Measurements from ENCODE around the gene CMIP. TPM values are rescaled to one million over a fixed set of nuclear protein-coding genes. Genes with fewer than 3 reads are reported as not detected.

Gene CMIP
- total and polyA plus RNA-seq, 10 of the 15 experiments (the other 5 are each of a cell fraction or from before 2014, with no cell fraction given): 1.2 to 43.2 (median 4.4) TPM

DNA sequence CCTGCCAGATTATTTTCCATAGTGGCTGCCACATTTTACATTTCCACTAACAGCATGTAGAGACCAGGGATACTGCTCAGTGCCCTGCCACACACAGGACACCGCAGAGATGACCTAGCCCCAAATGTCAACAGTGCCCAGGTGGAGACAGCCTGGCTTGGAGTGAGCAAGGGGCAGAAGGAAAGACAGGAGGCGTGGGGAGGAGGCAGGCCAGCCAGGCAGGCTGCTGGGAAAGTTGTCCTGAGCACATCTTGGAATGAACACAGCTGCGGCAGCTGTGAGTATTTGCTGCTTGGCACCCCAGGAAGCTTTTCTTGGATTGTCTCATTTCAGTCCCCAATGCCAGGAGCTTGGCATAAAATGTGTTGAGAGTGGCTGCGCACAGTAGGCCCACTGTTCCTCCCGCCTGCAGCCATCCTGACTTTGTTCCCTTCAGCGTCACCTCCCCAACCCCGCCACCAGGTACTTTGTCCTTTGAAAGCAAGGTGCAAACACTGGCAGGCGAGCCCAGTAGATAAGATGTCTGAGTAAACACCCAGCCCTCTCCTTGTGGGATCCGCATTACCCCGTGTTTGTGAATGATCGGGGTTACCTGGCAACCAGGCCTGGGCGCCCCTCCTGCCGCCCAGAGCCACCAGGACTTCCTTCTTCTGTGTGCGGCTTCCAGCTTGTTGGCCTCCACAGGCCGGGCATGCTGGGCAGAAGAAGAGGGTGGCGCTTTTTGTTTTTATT, 114.0 kb downstream of the CMIP start (continued):
- TF ChIP-seq KLF5 (IDR thresholded peaks at IDR 0.05; ENCODE audit: partially characterized antibody) (no peak), ZNF24 (IDR thresholded peaks at IDR 0.05) (no peak), SIX5 (IDR thresholded peaks at IDR 0.05; ENCODE audit: low read depth, low read length, severe bottlenecking) (no peak)

- CTCF ChIA-PET: no interaction called here
- no peak overlapping the region for H2AFZ ChIP-seq (ENCODE audit: control insufficient read depth, low read depth, low read length)
- no peaks in the 10 kb centered on the region for H3K4me1 ChIP-seq (ENCODE audit: control insufficient read depth, insufficient read depth, low read length)
- intact Hi-C loops (cut with micrococcal nuclease; ENCODE audit: unreplicated experiment) (no loop called here), in situ Hi-C loops (cut with MboI) (no loop called here)
- DNase-seq (ENCODE audit: low read depth, low spot score) (no peak), ATAC-seq (no peak), FAIRE-seq (no peak)
- H3K36me3 ChIP-seq (ENCODE audit: control insufficient read depth in 2 of 2, insufficient read depth in 2 of 2, low read length in 1 of 2): peaks cover 0 to 2% of the 10 kb centered on the region in 2 experiments; a peak in 3 of 4 replicates
- H3K27ac ChIP-seq (ENCODE audit: control insufficient read depth, insufficient read depth): no peak overlapping the region
- BruUV-seq (replicated peaks): no TSS peak
- POLR2A ChIA-PET: no interaction called here
- H3K79me2 ChIP-seq (ENCODE audit: control insufficient read depth, insufficient read depth, low read length): no peaks in the 10 kb centered on the region; the same call in 1 of the 2 replicates
- H3K4me2 ChIP-seq (ENCODE audit: control insufficient read depth, insufficient read depth): no peak overlapping the region
- 85% methylated on average over 8 of the region's 8 CpGs for WGBS (ENCODE audit: insufficient coverage, insufficient replicate concordance, low lambda C conversion rate, missing lambda C conversion rate)
- RAD21 ChIA-PET (ENCODE audit: unreplicated experiment): no interaction called here
- no peak for TF ChIP-seq HCFC1 (IDR thresholded peaks at IDR 0.05; ENCODE audit: low read length)
- no peak overlapping the region for H3K4me3 ChIP-seq
- no peaks in the 10 kb centered on the region for H3K27me3 ChIP-seq (replicated peaks in 1 of 2; ENCODE audit: control insufficient read depth in 2 of 2, insufficient read depth in 2 of 2, low read length in 1 of 2)
- no peak overlapping the region for H3K9ac ChIP-seq (ENCODE audit: control insufficient read depth, insufficient read depth, low read length)
- H3K9me3 ChIP-seq (replicated peaks; ENCODE audit: control insufficient read depth, insufficient read depth, low read length): no peaks in the 10 kb centered on the region; the same call in 2 of the 3 replicates
- SMC1A ChIA-PET (ENCODE audit: uncharacterized antibody, unreplicated experiment): no interaction called here
- H4K20me1 ChIP-seq (ENCODE audit: control insufficient read depth, insufficient read depth): no peaks in the 10 kb centered on the region; the same call in 1 of the 2 replicates
Observed at GRCh38 chr16:81560979-81561657, 116.5 kb downstream of the CMIP start.

Measured in GM12878 (cell line).